Measurements from ENCODE around the gene SUSD2.

Gene SUSD2

DNA sequence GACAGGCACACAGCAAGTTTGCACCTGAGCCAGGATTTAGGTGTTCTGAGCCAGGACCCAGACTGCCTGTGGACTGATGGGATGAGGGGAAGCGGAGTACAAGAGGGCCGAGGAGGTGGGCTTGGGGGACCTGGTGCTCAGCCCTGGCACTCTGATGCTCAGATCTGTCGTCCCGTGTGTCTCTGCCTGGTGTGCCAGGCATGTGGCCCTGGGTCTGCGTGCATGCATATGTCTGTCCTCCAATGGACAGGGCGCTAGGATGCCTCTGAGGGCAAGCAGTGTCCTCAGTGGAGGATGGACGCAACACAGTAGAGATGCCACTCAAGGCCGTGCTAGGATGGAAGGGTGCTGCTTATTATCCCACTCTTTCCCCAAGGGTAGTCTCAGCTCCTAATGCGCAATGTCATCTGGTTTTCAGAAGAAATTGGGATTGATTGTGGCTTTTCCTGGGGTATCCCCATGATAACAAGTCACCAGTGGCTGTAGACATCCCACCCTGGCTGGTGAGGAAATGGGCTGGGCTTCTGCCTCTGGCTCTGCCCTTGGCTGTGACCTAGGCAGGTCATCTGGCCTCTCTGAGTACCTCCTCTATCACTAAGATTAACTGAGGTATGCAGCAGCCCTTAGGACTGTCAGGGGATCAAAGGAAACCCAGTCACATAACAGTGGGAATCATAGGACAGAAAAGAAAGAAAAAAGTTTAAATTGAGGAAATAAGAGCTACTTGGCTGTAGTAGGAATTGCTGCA is 35.7 kb upstream of the SUSD2 start:
- Mint-ChIP-seq H3K27ac (peak overlapping the region; percentile 84), H3K9me3 (no peaks in the 10 kb centered on the region), H3K4me1 (peaks cover 62% of the 10 kb centered on the region), H3K4me3 (no peak overlapping the region), H3K36me3 (no peaks in the 10 kb centered on the region)
- ATAC-seq (no peak), DNase-seq (ENCODE audit: low spot score in 2 of 2) (no peak)

DNA sequence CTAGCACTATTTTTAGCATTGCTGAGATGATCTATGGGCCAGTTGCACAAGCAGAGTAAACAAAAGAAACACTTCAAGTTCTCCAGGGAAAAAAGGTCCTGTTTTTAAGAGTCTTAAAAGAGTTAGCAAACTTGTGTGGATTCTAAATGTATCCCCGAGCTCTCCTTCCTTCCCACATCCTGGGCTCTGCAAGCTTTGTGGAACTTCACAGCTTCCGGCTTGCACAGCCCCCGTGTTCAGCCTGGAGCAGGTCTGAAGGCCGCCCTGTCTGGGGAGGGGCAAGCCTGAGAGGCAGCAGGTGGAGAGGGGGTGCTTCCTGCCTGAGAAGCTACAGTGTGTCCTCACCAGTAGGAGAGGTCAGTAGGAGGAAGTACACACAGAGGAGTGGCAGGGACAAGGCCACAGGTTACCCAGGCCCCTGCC is 35.1 kb upstream of the SUSD2 start:
- Mint-ChIP-seq H3K4me1 (peaks cover 59% of the 10 kb centered on the region), H3K36me3 (no peaks in the 10 kb centered on the region), H3K9me3 (no peaks in the 10 kb centered on the region), H3K27ac (peak overlapping the region; percentile 84), H3K4me3 (no peak overlapping the region)
- DNase-seq (ENCODE audit: low spot score in 2 of 2): no peak
- peak; percentile 43 for ATAC-seq

DNA sequence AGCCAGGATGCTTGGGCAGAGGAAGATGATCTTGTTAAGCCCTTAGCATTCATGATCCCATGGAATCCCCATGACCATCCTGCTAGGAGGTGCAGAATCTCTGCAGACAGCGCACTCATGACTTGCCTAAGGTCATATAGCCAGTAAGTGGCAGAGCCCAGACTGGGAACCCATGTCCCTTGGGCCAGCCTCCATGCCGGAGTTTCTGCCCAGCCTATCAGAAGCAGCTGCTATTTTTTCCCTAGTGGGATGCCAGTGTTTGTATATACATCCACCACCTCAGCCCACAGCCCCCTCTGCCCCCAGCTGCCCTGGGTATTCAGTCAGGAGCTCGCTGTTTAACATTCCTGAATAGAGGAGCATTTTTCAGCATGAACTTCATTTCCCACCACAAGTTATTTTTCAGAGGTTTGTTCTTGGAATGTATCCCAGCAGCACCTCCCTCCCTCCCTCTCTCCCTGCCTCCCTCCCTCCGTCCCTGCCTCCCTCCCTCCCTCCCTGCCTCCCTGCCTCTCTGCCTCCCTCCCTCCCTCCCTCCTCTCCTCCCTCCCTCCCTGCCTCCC is 34.4 kb upstream of the SUSD2 start:
- DNase-seq (ENCODE audit: low spot score in 2 of 2) (no peak), ATAC-seq (no peak)
- Mint-ChIP-seq H3K4me3 (no peak overlapping the region), H3K4me1 (peaks cover 57% of the 10 kb centered on the region), H3K27ac (peak overlapping the region; percentile 84), H3K36me3 (no peaks in the 10 kb centered on the region), H3K9me3 (no peaks in the 10 kb centered on the region)

DNA sequence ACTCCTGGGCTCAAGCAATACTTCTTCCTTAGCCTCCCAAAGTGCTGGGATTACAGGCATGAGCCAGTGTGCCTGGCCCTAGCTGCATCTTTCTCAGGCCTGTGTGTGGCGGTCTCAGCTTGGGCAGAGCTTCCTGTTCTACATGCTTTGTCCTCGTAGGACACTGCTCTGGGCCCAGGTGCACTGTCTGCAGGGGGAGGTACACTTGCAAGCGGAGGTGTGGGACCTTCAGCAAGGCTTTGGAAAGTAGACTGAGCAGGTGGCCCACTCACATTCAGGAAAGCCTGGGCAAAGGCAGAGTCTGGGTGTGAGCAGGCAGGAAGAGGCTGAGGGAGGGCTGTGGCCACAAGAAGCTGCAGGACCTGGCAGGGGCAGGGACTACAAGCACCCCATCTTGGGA is 33.6 kb upstream of the SUSD2 start:
- peak overlapping the region; percentile 85 for H3K27ac Mint-ChIP-seq
- peaks cover 57% of the 10 kb centered on the region for H3K4me1 Mint-ChIP-seq
- no peaks in the 10 kb centered on the region for H3K9me3 Mint-ChIP-seq
- ATAC-seq (no peak), DNase-seq (ENCODE audit: low spot score in 2 of 2) (no peak)
- no peak overlapping the region for H3K4me3 Mint-ChIP-seq
- no peaks in the 10 kb centered on the region for H3K36me3 Mint-ChIP-seq

DNA sequence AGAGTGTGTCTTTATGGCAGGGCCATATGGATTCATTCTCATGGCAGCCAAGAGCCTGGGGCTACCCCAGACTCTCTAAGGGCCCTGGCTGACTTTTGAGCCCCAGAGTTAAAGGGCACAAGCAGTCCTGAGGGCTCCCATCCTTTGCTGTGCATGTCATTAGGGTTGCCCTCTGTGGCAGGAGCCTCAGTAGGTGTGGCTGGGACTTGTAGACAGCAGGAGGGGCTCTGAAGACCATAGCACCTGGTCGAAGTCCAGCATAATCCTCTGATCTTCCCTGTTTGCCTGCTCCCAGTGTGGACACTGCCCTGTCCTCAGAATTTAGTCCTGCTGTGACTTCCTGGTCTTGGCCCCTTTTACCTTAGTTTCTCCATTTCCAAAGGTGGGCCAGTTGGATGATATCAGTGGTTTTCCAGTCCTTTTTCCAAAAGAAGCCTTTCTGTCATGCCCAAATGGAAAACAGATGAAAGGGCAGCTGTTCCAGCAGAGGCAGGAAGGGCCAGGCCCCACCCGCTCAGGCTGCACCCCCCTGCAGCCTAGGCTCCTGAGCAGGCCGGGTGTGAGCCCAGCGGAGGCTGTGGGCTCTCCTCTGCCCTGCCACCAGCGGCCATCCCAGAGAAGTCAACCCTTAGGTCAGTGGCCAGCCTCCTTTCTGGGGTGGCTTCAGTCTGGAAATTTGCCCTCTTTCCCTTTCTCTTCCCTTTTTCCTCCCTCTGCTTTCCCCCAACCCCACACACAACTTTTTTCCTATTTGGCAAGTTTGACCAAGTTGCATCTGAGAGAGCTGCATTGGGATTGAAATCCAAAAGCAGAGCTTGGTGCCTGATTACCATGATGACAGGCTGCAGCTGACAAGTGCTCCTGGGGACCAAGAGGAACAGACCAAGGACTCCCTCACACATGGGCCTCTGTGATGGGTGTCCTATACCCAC is 32.8 kb upstream of the SUSD2 start:
- peaks cover 59% of the 10 kb centered on the region for H3K4me1 Mint-ChIP-seq

DNA sequence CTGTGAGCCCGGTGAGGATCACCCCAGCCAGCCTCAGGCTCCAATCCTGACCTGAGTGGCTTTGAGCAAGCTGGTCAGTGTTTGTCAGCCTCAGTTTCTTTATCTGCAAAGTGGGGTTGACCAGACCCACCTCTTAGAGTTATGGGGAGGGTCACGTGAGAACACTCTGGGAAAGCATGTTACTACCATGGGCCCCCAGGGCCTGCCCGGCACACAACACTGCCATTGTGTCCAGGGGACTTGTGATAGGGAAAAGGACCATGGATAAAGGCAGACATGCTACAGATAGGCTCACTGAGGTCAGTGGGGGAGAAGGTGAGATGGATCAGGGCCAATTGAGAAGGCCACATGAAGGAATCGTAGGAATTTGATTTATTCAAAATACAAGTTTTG is 32.1 kb upstream of the SUSD2 start:
- Mint-ChIP-seq H3K27ac (peak overlapping the region; percentile 33), H3K4me3 (no peak overlapping the region), H3K4me1 (peaks cover 63% of the 10 kb centered on the region), H3K36me3 (no peaks in the 10 kb centered on the region), H3K9me3 (no peaks in the 10 kb centered on the region)
- ATAC-seq (no peak), DNase-seq (ENCODE audit: low spot score in 2 of 2) (no peak)

More for the DNA sequence above, 32.8 kb upstream of the SUSD2 start:
- ATAC-seq: no peak
- H3K36me3 Mint-ChIP-seq: no peaks in the 10 kb centered on the region
- peak overlapping the region; percentile 33 for H3K27ac Mint-ChIP-seq
- no peak overlapping the region for H3K4me3 Mint-ChIP-seq
- DNase-seq (ENCODE audit: low spot score in 2 of 2): no peak
- H3K9me3 Mint-ChIP-seq: no peaks in the 10 kb centered on the region

DNA sequence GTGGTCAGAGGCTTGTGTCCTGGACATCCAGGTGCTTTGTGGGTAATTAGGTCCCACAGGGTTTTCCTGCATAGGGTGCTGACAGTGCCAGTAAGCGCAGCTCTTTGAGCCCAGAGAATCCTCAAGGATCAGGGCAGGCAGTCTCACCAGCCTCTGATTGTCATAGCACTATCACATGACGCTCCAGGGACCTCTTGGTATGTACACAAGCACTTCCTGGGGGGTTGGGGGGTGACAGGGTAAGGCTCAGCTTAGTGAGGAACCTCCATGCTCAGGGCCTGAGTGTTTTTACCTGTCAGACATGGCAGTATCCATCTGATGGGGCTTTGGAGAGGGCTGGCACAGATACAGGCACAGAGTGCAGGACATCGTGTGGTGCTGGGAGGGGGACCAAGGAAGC is 27.9 kb upstream of the SUSD2 start:
- H3K36me3 Mint-ChIP-seq: peaks cover 15% of the 10 kb centered on the region
- peak overlapping the region; percentile 86 for H3K4me3 Mint-ChIP-seq
- peak overlapping the region; percentile 90 for H3K27ac Mint-ChIP-seq
- ATAC-seq (no peak), DNase-seq (ENCODE audit: low spot score in 2 of 2) (no peak)
- no peaks in the 10 kb centered on the region for H3K9me3 Mint-ChIP-seq
- peaks cover 69% of the 10 kb centered on the region for H3K4me1 Mint-ChIP-seq

DNA sequence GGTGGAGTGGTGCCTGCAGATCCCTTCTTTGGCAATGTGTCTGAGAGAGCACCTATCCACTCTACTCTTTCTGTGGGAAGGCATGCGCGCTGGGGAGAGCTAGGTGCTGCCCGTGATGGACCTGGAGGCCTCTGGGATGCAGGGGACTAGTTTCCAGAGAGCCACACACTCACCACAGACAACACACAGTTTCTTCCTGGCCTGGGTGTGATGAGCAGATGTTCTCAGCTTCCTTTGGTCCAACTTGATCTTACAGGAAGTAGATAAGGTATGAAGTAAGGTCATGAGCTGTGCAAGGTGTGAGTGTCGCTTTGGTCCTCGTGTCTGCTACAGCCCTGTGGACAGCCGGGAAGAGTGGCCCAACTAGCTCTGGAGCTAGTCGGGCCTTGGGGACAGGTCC is 27.3 kb upstream of the SUSD2 start:
- Mint-ChIP-seq H3K4me3 (peak overlapping the region; percentile 86), H3K27ac (peak overlapping the region; percentile 90), H3K4me1 (peaks cover 71% of the 10 kb centered on the region), H3K9me3 (no peaks in the 10 kb centered on the region), H3K36me3 (peaks cover 19% of the 10 kb centered on the region)
- no peak for DNase-seq (ENCODE audit: low spot score in 2 of 2)
- no peak for ATAC-seq

DNA sequence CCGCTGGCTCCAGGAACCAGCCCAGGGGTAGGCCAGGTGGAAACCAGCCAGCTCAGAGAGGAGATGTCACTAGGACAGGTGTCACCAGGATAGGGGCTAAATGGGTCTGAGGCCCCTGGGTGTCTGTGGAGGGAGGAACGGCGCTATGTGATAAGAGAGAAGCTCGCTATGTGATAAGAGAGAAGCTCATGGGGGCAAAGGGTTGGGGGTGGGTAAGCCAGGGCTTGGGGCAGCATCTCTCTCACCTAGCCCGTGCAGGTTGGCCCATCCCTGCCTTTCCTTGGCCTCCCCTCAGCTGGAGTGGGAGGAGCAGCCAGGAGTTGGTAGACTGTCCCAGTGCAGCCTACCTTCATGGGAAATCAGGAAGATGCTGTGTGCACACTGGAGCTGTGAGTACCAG is 26.5 kb upstream of the SUSD2 start:
- Mint-ChIP-seq H3K27ac (peak overlapping the region; percentile 90), H3K36me3 (peaks cover 19% of the 10 kb centered on the region), H3K4me1 (peaks cover 77% of the 10 kb centered on the region), H3K9me3 (no peaks in the 10 kb centered on the region), H3K4me3 (peak overlapping the region; percentile 86)
- DNase-seq (ENCODE audit: low spot score in 2 of 2) (no peak), ATAC-seq (no peak)

DNA sequence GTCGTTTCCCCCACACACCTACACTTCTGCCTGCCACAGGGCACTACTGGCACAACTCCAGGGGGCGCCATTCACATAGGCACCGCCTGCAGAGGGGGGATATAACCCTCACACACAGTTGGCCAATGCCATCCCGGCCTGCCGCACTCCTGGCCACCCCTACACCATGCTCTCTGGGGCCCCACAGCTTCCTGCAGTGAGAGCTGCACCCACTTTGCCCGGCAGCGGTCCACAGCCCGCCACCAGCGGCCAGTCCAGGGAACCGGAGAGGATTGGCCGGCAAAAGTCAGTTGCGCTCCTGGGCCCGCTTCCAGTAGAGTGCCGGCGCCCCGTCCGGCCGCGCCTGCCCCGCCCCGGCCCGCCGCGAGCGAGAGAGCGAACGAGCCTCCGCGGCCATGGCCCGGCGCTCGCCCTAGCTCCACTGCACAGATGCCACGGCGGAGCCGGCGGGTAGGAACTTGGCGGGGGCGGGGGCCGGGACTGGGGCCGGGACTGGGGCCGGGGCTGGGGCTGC is 25.6 kb upstream of the SUSD2 start:
- Mint-ChIP-seq H3K36me3 (peaks cover 19% of the 10 kb centered on the region), H3K9me3 (no peaks in the 10 kb centered on the region), H3K4me1 (peaks cover 84% of the 10 kb centered on the region), H3K27ac (no peak overlapping the region), H3K4me3 (peak overlapping the region; percentile 86)
- ATAC-seq (peak; percentile 66), DNase-seq (ENCODE audit: low spot score in 2 of 2) (peak; percentile 39 to 72)

DNA sequence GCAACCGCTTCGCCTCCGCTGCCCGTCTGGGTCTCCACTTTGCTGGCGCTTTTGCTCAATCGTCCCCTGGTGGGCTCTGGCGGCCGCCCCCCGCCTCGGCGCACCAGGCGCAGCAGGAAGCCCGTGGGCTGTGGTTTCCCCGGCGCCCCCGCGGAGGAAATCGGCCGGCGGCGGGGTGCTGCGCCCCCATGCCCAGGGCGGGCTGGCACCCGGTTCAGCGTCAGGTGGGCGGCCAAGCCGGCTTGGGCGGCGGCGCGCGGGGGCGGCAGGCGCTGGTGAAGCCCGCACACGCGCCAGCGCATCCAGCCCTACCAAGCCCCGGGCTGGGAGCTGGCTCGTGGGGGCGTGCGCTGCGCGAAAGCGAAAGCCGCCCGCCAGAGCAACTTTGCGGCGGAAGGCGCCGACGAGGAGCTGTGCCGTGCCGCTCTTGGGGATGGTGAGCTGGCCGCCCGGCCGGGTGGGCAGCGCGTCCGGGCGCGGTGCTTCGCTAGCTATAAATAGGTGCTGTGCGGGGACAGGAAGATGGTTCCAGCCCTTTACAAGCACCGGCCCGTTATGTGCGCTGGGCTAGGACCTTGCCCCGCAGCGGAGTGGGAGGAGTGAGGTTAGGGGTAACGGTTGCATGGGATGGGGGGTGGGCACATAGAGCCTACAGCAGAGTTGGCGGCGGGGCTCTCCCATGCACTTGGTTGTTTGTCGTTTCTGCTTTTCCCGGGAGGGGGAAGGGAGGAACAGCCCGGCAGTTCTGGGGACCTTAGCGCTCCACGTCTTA is 25.0 kb upstream of the SUSD2 start:
- H3K4me3 Mint-ChIP-seq: peak overlapping the region; percentile 86
- peaks cover 91% of the 10 kb centered on the region for H3K4me1 Mint-ChIP-seq
- peak overlapping the region; percentile 83 for H3K27ac Mint-ChIP-seq
- H3K36me3 Mint-ChIP-seq: peaks cover 19% of the 10 kb centered on the region
- peak; percentile 79 for ATAC-seq
- DNase-seq (ENCODE audit: low spot score in 2 of 2): peak; percentile 53 to 80
- no peaks in the 10 kb centered on the region for H3K9me3 Mint-ChIP-seq

DNA sequence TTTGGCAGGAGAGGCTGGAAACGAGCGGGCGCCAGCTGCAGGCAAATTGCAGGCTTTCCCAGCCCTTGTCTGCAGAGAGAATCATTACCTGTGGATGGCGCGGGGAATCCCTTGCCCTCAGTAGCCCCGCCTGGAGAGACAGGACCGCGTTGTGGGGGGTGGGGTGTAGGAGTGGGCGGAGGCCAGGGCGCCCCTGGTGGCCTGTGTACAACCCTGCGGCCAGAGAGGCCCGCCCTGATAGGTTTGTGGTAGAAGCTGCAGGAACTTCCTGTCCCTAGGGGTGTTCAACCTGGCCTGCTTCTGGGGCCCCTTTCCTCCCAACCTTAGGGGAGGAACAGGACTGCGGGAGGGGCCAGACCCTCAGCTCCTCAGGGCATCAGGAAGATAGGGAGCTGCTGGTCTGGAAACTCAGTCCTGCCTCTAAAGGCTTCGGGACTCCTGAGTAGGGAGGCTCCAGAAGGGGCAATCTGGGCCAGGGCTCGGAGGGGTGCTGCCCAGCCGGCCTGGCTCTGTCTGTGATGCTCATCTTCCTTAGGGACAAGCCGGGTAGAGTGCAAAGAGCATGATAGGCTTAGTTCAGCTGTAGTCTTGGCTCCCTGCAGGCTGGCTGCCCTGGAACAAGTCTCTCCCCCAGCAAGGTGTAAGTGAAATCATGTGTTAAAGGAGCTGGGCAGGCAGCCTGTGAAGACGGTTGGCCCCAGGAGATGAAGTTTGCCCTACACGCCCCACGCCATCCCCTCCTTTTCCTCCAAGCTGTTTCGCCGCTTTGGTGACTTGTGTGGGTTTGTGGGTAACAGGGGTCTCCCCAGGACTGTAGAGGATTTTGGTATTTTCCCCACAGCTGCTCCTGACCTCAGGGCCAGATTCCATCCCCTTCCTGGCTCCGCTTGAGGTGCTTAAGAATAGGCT is 24.1 kb upstream of the SUSD2 start:
- Mint-ChIP-seq H3K9me3 (no peaks in the 10 kb centered on the region), H3K27ac (peak overlapping the region; percentile 83), H3K4me3 (peak overlapping the region; percentile 86), H3K36me3 (peaks cover 19% of the 10 kb centered on the region), H3K4me1 (peaks cover 91% of the 10 kb centered on the region)
- DNase-seq (ENCODE audit: low spot score in 2 of 2): peak; percentile 63 to 92
- peak; percentile 77 for ATAC-seq

DNA sequence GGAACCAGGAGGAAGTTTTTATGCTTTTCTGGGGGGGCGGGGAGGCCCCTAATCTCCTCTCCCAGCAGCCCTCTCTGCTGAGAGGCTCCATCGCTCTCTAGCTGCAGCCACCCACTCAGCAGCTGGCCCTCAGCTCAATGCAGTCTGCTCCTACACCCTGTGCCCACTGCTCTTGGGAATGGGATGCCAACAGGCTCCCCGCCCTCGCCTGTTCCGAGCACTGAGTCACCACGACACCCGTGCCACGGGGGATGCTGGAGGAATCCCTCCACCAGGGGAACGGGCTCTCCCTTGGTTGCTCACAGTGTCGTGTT is 23.5 kb upstream of the SUSD2 start:
- Mint-ChIP-seq H3K27ac (peak overlapping the region; percentile 83), H3K4me1 (peaks cover 94% of the 10 kb centered on the region), H3K9me3 (no peaks in the 10 kb centered on the region), H3K36me3 (peaks cover 19% of the 10 kb centered on the region), H3K4me3 (peak overlapping the region; percentile 86)
- ATAC-seq: no peak
- DNase-seq (ENCODE audit: low spot score in 2 of 2): no peak

DNA sequence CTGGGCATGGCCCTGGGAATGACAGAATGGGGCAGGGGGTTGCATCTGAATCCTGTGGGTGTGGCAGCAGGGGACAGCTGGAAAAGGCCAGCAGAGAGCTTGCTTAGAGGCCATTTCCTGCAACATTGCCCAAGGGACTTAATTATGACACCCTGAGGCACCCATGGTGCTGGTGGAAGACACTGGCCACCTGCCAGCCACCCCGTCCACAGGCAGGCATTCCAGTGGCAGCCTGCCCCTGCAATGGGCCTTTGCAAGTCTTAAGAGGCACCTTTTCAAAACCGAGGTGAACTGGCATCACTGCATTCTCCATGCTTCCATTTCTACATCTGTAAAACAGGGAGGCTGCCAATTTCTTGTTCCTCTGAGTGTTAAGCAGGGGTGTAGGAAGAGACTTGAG is 21.6 kb upstream of the SUSD2 start:
- H3K27ac Mint-ChIP-seq: no peak overlapping the region
- no peak overlapping the region for H3K4me3 Mint-ChIP-seq
- H3K9me3 Mint-ChIP-seq: no peaks in the 10 kb centered on the region
- peaks cover 23% of the 10 kb centered on the region for H3K36me3 Mint-ChIP-seq
- DNase-seq (ENCODE audit: low spot score in 2 of 2) (no peak), ATAC-seq (no peak)
- H3K4me1 Mint-ChIP-seq: peaks cover 85% of the 10 kb centered on the region

Measured in stimulated activated effector memory CD8-positive, alpha-beta T cell treated with anti-CD3 and anti-CD28 coated beads, Interleukin-12 subunit alpha, Interleukin-12 subunit beta, amount 100 ng/mL, for 72 hours (primary cell).